DOHH2 (cell line): ENCODE measurements around the gene RABGAP1.

Source experiments
- H3F3A ChIP-seq: fragments of 200-600 bp; sonication (generic), shearing (Covaris generic); 2 replicates; pipeline ENCODE4 v1.6.0; 2016; ENCODE audit warnings: antibody characterized with exemption, mild to moderate bottlenecking; ENCODE audit not compliant: control insufficient read depth, insufficient read depth
- H3K27ac ChIP-seq: fragments of 200-600 bp; sonication (generic); 2 replicates; pipeline ENCODE4 v1.5.1; 2014; ENCODE audit warnings: low read depth, mild to moderate bottlenecking, low read length, moderate library complexity
- H3K27me3 ChIP-seq: fragments of 200-600 bp; sonication (generic); 2 replicates; pipeline ENCODE4 v1.6.1; 2014; ENCODE audit warnings: mild to moderate bottlenecking, low read length, mixed read lengths; ENCODE audit not compliant: control insufficient read depth
- H3K36me3 ChIP-seq: fragments of 200-600 bp; sonication (generic); 2 replicates; pipeline ENCODE4 v1.6.1; 2014; ENCODE audit warnings: mild to moderate bottlenecking, low read length, moderate library complexity, mixed read lengths; ENCODE audit not compliant: control insufficient read depth
- H3K4me1 ChIP-seq: fragments of 200-600 bp; sonication (generic); 2 replicates; pipeline ENCODE4 v1.6.1; 2014; ENCODE audit warnings: mild to moderate bottlenecking, low read length, mixed read lengths; ENCODE audit not compliant: control insufficient read depth
- H3K4me2 ChIP-seq: fragments of 200-600 bp; sonication (generic); 2 replicates; pipeline ENCODE4 v1.6.0; 2014; ENCODE audit warnings: mild to moderate bottlenecking, low read length, moderate library complexity
- H3K4me3 ChIP-seq: fragments of 200-600 bp; sonication (generic); 2 replicates; pipeline ENCODE4 v1.5.1; 2014; ENCODE audit warnings: mild to moderate bottlenecking, low read length, mixed read lengths
- H3K79me2 ChIP-seq: fragments of 200-600 bp; sonication (generic); 2 replicates; pipeline ENCODE4 v1.6.1; 2014; ENCODE audit warnings: mild to moderate bottlenecking, low read length, mixed read lengths; ENCODE audit not compliant: control insufficient read depth
- H3K9me2 ChIP-seq: fragments of 200-600 bp; sonication (generic); replicated peaks from 2 replicates; pipeline ENCODE4 v1.6.1; 2014; ENCODE audit warnings: mild to moderate bottlenecking, low read length, mixed read lengths; ENCODE audit not compliant: control insufficient read depth
- H3K9me3 ChIP-seq: fragments of 200-600 bp; sonication (generic); 2 replicates; pipeline ENCODE4 v1.6.1; 2014; ENCODE audit warnings: antibody characterized with exemption, low read length, mixed read lengths; ENCODE audit not compliant: control insufficient read depth, insufficient read depth
- H4K20me1 ChIP-seq: fragments of 200-600 bp; sonication (generic); 2 replicates; pipeline ENCODE4 v1.6.0; 2014; ENCODE audit warnings: low read depth, mild to moderate bottlenecking, antibody characterized with exemption, low read length, moderate library complexity; ENCODE audit not compliant: control insufficient read depth, insufficient read depth
- EZH2phosphoT487 ChIP-seq: fragments of 200-600 bp; sonication (generic); IDR thresholded peaks from 2 replicates; pipeline ENCODE4 v1.6.1; 2017; ENCODE audit warnings: borderline replicate concordance, mild to moderate bottlenecking, antibody characterized with exemption, low read length, moderate library complexity, mixed read lengths
- TF ChIP-seq, protein P1 (sequence below): fragments of 200-600 bp; sonication (generic); IDR thresholded peaks from one replicate; pipeline ENCODE4 v1.5.1; 2014; ENCODE audit warnings: antibody characterized with exemption, mild to moderate bottlenecking, low read depth, low read length; ENCODE audit not compliant: poor library complexity, severe bottlenecking

RABGAP1 gene

DNA sequence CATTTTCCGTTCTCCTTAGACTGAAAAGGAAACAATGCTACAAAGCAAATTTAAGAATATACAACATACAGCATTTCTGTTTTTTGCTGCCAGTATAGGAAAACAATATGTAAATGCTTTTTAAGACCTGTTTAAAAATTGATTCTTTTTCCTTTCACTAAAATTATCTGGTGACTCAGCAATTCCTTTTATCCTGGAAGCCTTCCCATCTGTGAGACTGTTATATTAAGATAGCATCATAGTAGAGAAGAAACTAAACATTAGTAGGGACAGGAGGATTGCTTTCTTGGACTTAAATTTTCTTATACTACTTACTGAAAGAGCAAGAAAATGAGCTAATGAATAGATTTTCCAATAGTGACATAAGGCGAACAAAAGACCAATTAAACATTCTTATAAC, 62.6 kb downstream of the RABGAP1 start:
- Histone ChIP-seq H3K4me1 (peaks cover 4% of the 10 kb centered on the region), H3K4me2 (no peak overlapping the region), H3F3A (no peaks in the 10 kb centered on the region), H3K36me3 (peaks cover 19% of the 10 kb centered on the region), H3K27me3 (no peaks in the 10 kb centered on the region), H3K9me2 (no peaks in the 10 kb centered on the region), H4K20me1 (no peaks in the 10 kb centered on the region), H3K79me2 (no peaks in the 10 kb centered on the region), H3K9me3 (no peaks in the 10 kb centered on the region), H3K27ac (no peak overlapping the region), H3K4me3 (no peak overlapping the region)
- TF ChIP-seq, protein P1, sequence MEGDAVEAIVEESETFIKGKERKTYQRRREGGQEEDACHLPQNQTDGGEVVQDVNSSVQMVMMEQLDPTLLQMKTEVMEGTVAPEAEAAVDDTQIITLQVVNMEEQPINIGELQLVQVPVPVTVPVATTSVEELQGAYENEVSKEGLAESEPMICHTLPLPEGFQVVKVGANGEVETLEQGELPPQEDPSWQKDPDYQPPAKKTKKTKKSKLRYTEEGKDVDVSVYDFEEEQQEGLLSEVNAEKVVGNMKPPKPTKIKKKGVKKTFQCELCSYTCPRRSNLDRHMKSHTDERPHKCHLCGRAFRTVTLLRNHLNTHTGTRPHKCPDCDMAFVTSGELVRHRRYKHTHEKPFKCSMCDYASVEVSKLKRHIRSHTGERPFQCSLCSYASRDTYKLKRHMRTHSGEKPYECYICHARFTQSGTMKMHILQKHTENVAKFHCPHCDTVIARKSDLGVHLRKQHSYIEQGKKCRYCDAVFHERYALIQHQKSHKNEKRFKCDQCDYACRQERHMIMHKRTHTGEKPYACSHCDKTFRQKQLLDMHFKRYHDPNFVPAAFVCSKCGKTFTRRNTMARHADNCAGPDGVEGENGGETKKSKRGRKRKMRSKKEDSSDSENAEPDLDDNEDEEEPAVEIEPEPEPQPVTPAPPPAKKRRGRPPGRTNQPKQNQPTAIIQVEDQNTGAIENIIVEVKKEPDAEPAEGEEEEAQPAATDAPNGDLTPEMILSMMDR, result no peak
- TF ChIP-seq EZH2phosphoT487, result no peak

- Histone ChIP-seq H3F3A (no peaks in the 10 kb centered on the region), H3K9me3 (no peaks in the 10 kb centered on the region), H4K20me1 (no peaks in the 10 kb centered on the region), H3K4me3 (no peak overlapping the region), H3K9me2 (no peaks in the 10 kb centered on the region), H3K4me1 (peaks cover 4% of the 10 kb centered on the region), H3K27ac (no peak overlapping the region), H3K79me2 (no peaks in the 10 kb centered on the region), H3K4me2 (no peak overlapping the region), H3K36me3 (peaks cover 29% of the 10 kb centered on the region), H3K27me3 (no peaks in the 10 kb centered on the region)
- TF ChIP-seq, protein P1, result no peak
- TF ChIP-seq EZH2phosphoT487, result no peak
Observed at GRCh38 chr9:123005964-123006363, 65.1 kb downstream of the RABGAP1 start.

DNA sequence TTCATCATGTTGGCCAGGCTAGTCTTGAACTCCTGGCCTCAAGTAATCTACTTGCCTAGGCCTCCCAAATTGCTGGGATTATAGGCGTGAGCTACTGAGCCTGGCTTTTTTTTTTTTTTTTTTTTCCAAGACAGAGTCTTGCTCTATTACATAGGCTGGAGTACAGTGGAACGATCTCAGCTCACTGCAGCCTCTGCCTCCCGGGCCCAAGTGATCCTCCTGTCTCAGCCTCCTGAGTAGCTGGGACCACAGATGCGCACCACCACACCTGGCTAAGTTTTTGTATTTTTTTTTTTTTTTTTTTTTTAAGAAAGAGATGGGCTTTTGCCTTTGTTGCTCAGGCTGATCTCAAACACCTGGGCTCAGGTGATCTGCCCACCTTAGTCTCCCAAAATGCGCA, 66.4 kb downstream of the RABGAP1 start:
- Histone ChIP-seq H3K27ac (no peak overlapping the region), H3K4me3 (no peak overlapping the region), H3K79me2 (no peaks in the 10 kb centered on the region), H3K4me2 (no peak overlapping the region), H4K20me1 (no peaks in the 10 kb centered on the region), H3K4me1 (peaks cover 4% of the 10 kb centered on the region), H3K9me3 (no peaks in the 10 kb centered on the region), H3K27me3 (no peaks in the 10 kb centered on the region), H3K9me2 (no peaks in the 10 kb centered on the region), H3K36me3 (peaks cover 35% of the 10 kb centered on the region), H3F3A (no peaks in the 10 kb centered on the region)
- TF ChIP-seq EZH2phosphoT487, result no peak
- TF ChIP-seq, protein P1, result no peak
